PC-3 (cell line): Measurements from ENCODE around the gene LRRC45. TPM values are rescaled to one million over a fixed set of nuclear protein-coding genes. Genes with fewer than 3 reads are reported as not detected.

ENCODE experiments used
- ATAC-seq: fragments of 200-7000 bp; cut with Tn5 transposase; 2 replicates; pipeline ENCODE4 v1.9.1; 2020; ENCODE audit warnings: mild to moderate bottlenecking, moderate library complexity
- BruUV-seq: library from RNA; stranded (reverse); fragments of 400-500 nt; replicated peaks from 2 replicates; lab custom pipeline; 2021; lab: Mats Ljungman, UMichigan
- CTCF ChIA-PET: fragments of 300-600 bp; sonication (Branson Sonifier 250); formaldehyde crosslinking; loops from one replicate; lab custom pipeline; 2022; ENCODE audit warnings: antibody characterized with exemption; lab: Charles Lee
- POLR2A ChIA-PET: fragments of 300-600 bp; sonication (Branson Sonifier 250); formaldehyde crosslinking; loops from one replicate; lab custom pipeline; 2022; ENCODE audit warnings: antibody characterized with exemption; ENCODE audit not compliant: unreplicated experiment; lab: Charles Lee
- DNase-seq: peaks from one replicate; pipeline ENCODE4 v3.0.0-alpha.2; 2015
- H2AFZ ChIP-seq: fragments of 300-600 bp; sonication (generic); 2 replicates; pipeline ENCODE4 v1.6.0; 2016; ENCODE audit warnings: antibody characterized with exemption, low read length
- H3F3A ChIP-seq: fragments of 300-600 bp; sonication (generic); one replicate; pipeline ENCODE4 v1.6.0; 2017; ENCODE audit warnings: antibody characterized with exemption, low read length, control low read depth, mild to moderate bottlenecking; ENCODE audit not compliant: unreplicated experiment
- H3K27ac ChIP-seq: fragments of 300-600 bp; sonication (generic); 2 replicates; pipeline ENCODE4 v1.5.1; 2016; ENCODE audit warnings: mild to moderate bottlenecking, low read length
- H3K27me3 ChIP-seq: fragments of 300-600 bp; sonication (generic); 2 replicates; pipeline ENCODE4 v1.6.1; 2016; ENCODE audit warnings: low read length, mixed read lengths
- H3K36me3 ChIP-seq: fragments of 300-600 bp; sonication (generic); 2 replicates; pipeline ENCODE4 v1.6.1; 2016; ENCODE audit warnings: low read depth, mixed run types, low read length, mixed read lengths
- H3K4me1 ChIP-seq: fragments of 300-600 bp; sonication (generic); 2 replicates; pipeline ENCODE4 v1.5.1; 2016; ENCODE audit warnings: low read length; ENCODE audit not compliant: insufficient read depth
- H3K4me2 ChIP-seq: fragments of 300-600 bp; sonication (generic); 2 replicates; pipeline ENCODE4 v1.6.0; 2016; ENCODE audit warnings: low read length
- H3K4me3 ChIP-seq: fragments of 300-600 bp; sonication (generic); 2 replicates; pipeline ENCODE4 v1.5.1; 2016; ENCODE audit warnings: mild to moderate bottlenecking, low read length, mixed read lengths
- H3K79me2 ChIP-seq: fragments of 300-600 bp; sonication (generic); 2 replicates; pipeline ENCODE4 v1.6.1; 2017; ENCODE audit warnings: low read length, mixed read lengths
- H3K9ac ChIP-seq: fragments of 300-600 bp; sonication (generic); 2 replicates; pipeline ENCODE4 v1.6.0; 2016; ENCODE audit warnings: mild to moderate bottlenecking, low read length
- H3K9me2 ChIP-seq: fragments of 300-600 bp; sonication (generic); replicated peaks from 2 replicates; pipeline ENCODE4 v1.6.1; 2016; ENCODE audit warnings: mixed run types, low read length, mixed read lengths
- H3K9me3 ChIP-seq: fragments of 300-600 bp; sonication (generic); 2 replicates; pipeline ENCODE4 v1.6.1; 2016; ENCODE audit warnings: low read length, mixed read lengths
- H4K20me1 ChIP-seq: fragments of 300-600 bp; sonication (generic); 2 replicates; pipeline ENCODE4 v1.6.1; 2016; ENCODE audit warnings: low read length, mixed read lengths
- CTCF ChIP-seq: fragments of 300-600 bp; sonication (generic); conservative IDR thresholded peaks from 2 replicates; pipeline ENCODE4 v1.5.1; 2017; ENCODE audit warnings: antibody characterized with exemption, low read depth, mild to moderate bottlenecking, low read length
- EZH2 ChIP-seq: fragments of 300-600 bp; sonication (generic); IDR thresholded peaks from one replicate; pipeline ENCODE4 v1.6.1; 2017; ENCODE audit warnings: antibody characterized with exemption, mild to moderate bottlenecking, low read length; ENCODE audit not compliant: unreplicated experiment
- EZH2phosphoT487 ChIP-seq: fragments of 300-600 bp; sonication (generic); IDR thresholded peaks from 2 replicates; pipeline ENCODE4 v1.6.1; 2018; ENCODE audit warnings: mild to moderate bottlenecking, antibody characterized with exemption, low read length, borderline replicate concordance
- intact Hi-C: fragments of 100-400 bp; cut with micrococcal nuclease; formaldehyde crosslinking; loops from 2 replicates; pipeline ENCODE4 v1.9.0; 2023
- total RNA-seq: library from RNA; depleted of rRNA; stranded (reverse); fragments of >200 nt; gene quantifications from 2 replicates; pipeline ENCODE4 v1.2.3, GENCODE V29; 2014

Gene LRRC45
- total RNA-seq, 1 experiment from 2014 or later = 71.5 TPM

GRCh38 chr17:81990836-81991683 lies 32.0 kb upstream of the LRRC45 start:
- H3K4me3 ChIP-seq = no peak overlapping the region
- TF ChIP-seq EZH2phosphoT487 (no peak), EZH2 (no peak), CTCF (no peak)
- ChIA-PET CTCF (interaction anchor here (1.3 kb wide), 1 partner anchor 31 kb away, joined by 6 read pairs; the partner anchor contains the start of gene CENPX), POLR2A (interaction anchor here (0.6 kb wide), 2 partner anchors 125 to 302 kb away, joined by 4 to 5 read pairs; no protein-coding TSS in a partner anchor)
- intact Hi-C loops = no loop called here
- H3K9me3 ChIP-seq = no peaks in the 10 kb centered on the region
- no peaks in the 10 kb centered on the region for H3K79me2 ChIP-seq
- no peaks in the 10 kb centered on the region for H3F3A ChIP-seq
- H3K9ac ChIP-seq = no peak overlapping the region
- H2AFZ ChIP-seq = no peak overlapping the region
- H3K36me3 ChIP-seq = no peaks in the 10 kb centered on the region
- H3K27ac ChIP-seq = no peak overlapping the region
- peaks cover 16% of the 10 kb centered on the region for H3K4me1 ChIP-seq
- H3K4me2 ChIP-seq = peak overlapping the region; percentile 66; the same call in 1 of the 2 replicates
- no peaks in the 10 kb centered on the region for H3K9me2 ChIP-seq
- DNase-seq = no peak
- BruUV-seq = no TSS peak
- ATAC-seq = no peak
- no peaks in the 10 kb centered on the region for H4K20me1 ChIP-seq
- H3K27me3 ChIP-seq = no peaks in the 10 kb centered on the region

- no peaks in the 10 kb centered on the region for H3K79me2 ChIP-seq
- H3K9me2 ChIP-seq = no peaks in the 10 kb centered on the region
- no peak overlapping the region for H3K9ac ChIP-seq
- no peaks in the 10 kb centered on the region for H3K27me3 ChIP-seq
- H3F3A ChIP-seq = no peaks in the 10 kb centered on the region
- POLR2A ChIA-PET = interaction anchor here (0.6 kb wide), 2 partner anchors 117 to 301 kb away, joined by 5 to 8 read pairs; no protein-coding TSS in a partner anchor
- peaks cover 16% of the 10 kb centered on the region for H3K4me1 ChIP-seq
- H4K20me1 ChIP-seq = no peaks in the 10 kb centered on the region
- TF ChIP-seq EZH2phosphoT487 (peak; percentile 47; the same call in 1 of the 2 replicates), CTCF (no peak)
- H3K4me2 ChIP-seq = peak overlapping the region; percentile 66
- peak overlapping the region; percentile 2; the same call in 1 of the 2 replicates for H2AFZ ChIP-seq
- CTCF ChIA-PET = interaction anchor here (0.7 to 1.3 kb wide), 2 partner anchors 31 to 32 kb away, joined by 3 to 6 read pairs; partner anchors contain the start of gene CENPX
- H3K4me3 ChIP-seq = peak overlapping the region; percentile 9; the same call in 1 of the 2 replicates
- no peaks in the 10 kb centered on the region for H3K9me3 ChIP-seq
- intact Hi-C loops = no loop called here
- H3K27ac ChIP-seq = peak overlapping the region; percentile 14; the same call in 1 of the 2 replicates
- BruUV-seq = no TSS peak
- peak; percentile 97 for ATAC-seq
- DNase-seq = peak; percentile 86
- no peaks in the 10 kb centered on the region for H3K36me3 ChIP-seq
These were observed 31.3 kb upstream of the LRRC45 start for GRCh38 chr17:81991684-81992305.
